Osteoblast (primary cell): ENCODE data around the gene ACTL7B. TPM values are rescaled to one million over a fixed set of nuclear protein-coding genes. Genes with fewer than 3 reads are reported as not detected.

Source experiments
- DNase-seq: peaks from one replicate; pipeline ENCODE4 v3.0.0; 2011; ENCODE audit warnings: low spot score, mixed read lengths; ENCODE audit not compliant: insufficient read length; ENCODE audit errors: missing footprints
- H2AFZ ChIP-seq: 2 replicates; pipeline ENCODE4 v1.6.0; 2011; ENCODE audit warnings: mild to moderate bottlenecking, low read length
- H3K27ac ChIP-seq: 2 replicates; pipeline ENCODE4 v1.5.1; 2011; ENCODE audit warnings: mild to moderate bottlenecking, low read depth, low read length, moderate library complexity
- H3K27me3 ChIP-seq: 2 replicates; pipeline ENCODE4 v1.6.0; 2012; ENCODE audit warnings: mild to moderate bottlenecking, control low read depth, inconsistent platforms, low read length, moderate library complexity; ENCODE audit not compliant: insufficient read depth
- H3K36me3 ChIP-seq: 2 replicates; pipeline ENCODE4 v1.5.1; 2011; ENCODE audit warnings: mild to moderate bottlenecking, low read length, control low read depth, moderate library complexity; ENCODE audit not compliant: insufficient read depth
- H3K4me1 ChIP-seq: 2 replicates; pipeline ENCODE4 v1.5.1; 2011; ENCODE audit warnings: mild to moderate bottlenecking, low read length, control low read depth, moderate library complexity; ENCODE audit not compliant: insufficient read depth
- H3K4me2 ChIP-seq: 2 replicates; pipeline ENCODE4 v1.6.0; 2011; ENCODE audit warnings: mild to moderate bottlenecking, low read length; ENCODE audit not compliant: insufficient read depth
- H3K4me3 ChIP-seq: fragments of 200-600 bp; sonication (generic); 3 replicates; pipeline ENCODE4 v1.5.1; 2012; ENCODE audit warnings: mild to moderate bottlenecking, low read length, inconsistent platforms; ENCODE audit not compliant: insufficient read depth
- H3K79me2 ChIP-seq: 2 replicates; pipeline ENCODE4 v1.6.0; 2012; ENCODE audit warnings: mild to moderate bottlenecking, low read length, control low read depth, inconsistent platforms; ENCODE audit not compliant: insufficient read depth
- H3K9me3 ChIP-seq: 2 replicates; pipeline ENCODE4 v1.5.1; 2011; ENCODE audit warnings: low read depth, low read length, control low read depth
- H4K20me1 ChIP-seq: 2 replicates; pipeline ENCODE4 v1.6.0; 2012; ENCODE audit warnings: mild to moderate bottlenecking, low read length, control low read depth; ENCODE audit not compliant: insufficient read depth
- total RNA-seq: library from RNA; depleted of rRNA; stranded (reverse); fragments of >200 nt; gene quantifications from 2 replicates; pipeline ENCODE4 v1.2.3, GENCODE V29; 2012
- TF ChIP-seq, protein P1 (sequence below): IDR thresholded peaks from 2 replicates; pipeline ENCODE4 v1.5.1; 2011; ENCODE audit warnings: mild to moderate bottlenecking, low read depth, low read length, moderate library complexity; ENCODE audit errors: extremely low read depth

Gene ACTL7B
- total RNA-seq, 1 donor: not detected

DNA sequence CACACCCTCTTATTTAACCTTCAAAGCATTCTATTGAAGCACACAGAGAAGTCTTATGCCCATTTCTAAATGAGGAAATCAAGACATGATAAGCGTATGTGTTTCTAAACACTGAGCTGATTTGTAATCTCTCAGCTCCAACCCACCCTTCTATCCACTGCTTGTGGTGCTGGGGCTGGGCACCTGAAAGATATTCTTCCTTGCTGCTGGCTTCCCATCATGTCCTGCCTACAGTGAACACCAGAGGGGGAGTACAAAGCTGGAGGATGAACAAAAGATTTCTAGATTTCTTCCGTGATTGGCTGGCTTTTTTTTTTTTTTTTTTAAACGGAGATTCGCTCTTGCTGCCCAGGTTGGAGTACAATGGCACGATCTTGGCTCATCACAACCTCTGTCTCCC lies 20.6 kb upstream of the ACTL7B start:
- no peak overlapping the region for H2AFZ ChIP-seq
- no peaks in the 10 kb centered on the region for H3K4me1 ChIP-seq
- H3K4me3 ChIP-seq: no peak overlapping the region
- H3K4me2 ChIP-seq: no peak overlapping the region
- H3K79me2 ChIP-seq: no peaks in the 10 kb centered on the region
- H4K20me1 ChIP-seq: no peaks in the 10 kb centered on the region
- H3K36me3 ChIP-seq: peaks cover 78% of the 10 kb centered on the region
- DNase-seq: no peak
- no peaks in the 10 kb centered on the region for H3K27me3 ChIP-seq
- no peaks in the 10 kb centered on the region for H3K9me3 ChIP-seq
- TF ChIP-seq, protein P1, sequence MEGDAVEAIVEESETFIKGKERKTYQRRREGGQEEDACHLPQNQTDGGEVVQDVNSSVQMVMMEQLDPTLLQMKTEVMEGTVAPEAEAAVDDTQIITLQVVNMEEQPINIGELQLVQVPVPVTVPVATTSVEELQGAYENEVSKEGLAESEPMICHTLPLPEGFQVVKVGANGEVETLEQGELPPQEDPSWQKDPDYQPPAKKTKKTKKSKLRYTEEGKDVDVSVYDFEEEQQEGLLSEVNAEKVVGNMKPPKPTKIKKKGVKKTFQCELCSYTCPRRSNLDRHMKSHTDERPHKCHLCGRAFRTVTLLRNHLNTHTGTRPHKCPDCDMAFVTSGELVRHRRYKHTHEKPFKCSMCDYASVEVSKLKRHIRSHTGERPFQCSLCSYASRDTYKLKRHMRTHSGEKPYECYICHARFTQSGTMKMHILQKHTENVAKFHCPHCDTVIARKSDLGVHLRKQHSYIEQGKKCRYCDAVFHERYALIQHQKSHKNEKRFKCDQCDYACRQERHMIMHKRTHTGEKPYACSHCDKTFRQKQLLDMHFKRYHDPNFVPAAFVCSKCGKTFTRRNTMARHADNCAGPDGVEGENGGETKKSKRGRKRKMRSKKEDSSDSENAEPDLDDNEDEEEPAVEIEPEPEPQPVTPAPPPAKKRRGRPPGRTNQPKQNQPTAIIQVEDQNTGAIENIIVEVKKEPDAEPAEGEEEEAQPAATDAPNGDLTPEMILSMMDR: no peak
- H3K27ac ChIP-seq: no peak overlapping the region

DNA sequence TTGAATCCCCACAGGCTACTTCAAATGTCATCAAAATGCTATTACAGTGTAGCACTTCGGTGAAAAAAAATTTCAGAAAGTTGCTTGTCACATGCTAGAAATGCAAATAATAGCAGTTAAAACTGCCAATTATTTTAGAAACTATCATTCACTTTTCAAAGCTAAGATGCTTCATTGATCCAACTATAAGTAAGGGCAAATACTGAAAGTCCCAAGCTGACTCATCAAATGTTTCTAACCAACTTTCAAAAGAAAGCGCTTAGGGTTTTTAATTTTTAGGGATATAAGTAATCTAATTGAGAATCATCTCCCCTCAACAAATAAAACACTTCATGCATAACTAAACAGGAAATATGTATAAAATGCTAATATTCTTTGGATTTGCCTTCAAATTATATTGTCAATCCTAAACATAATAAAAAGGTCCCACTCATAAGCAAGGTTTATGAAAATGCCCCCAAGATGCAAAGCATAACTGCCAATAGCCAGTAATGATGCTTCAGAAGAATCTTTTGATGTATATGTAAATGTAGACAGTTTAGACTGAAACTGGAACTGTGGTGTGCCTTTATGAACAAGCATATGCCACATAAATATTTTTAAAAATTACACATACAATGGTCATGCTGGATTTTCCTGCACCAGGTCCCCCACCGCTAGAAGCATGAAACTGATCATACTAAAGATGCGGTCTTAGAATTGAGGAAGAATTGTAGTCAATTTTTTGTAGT lies 18.4 kb upstream of the ACTL7B start:
- no peak overlapping the region for H3K4me3 ChIP-seq
- DNase-seq: no peak
- H4K20me1 ChIP-seq: no peaks in the 10 kb centered on the region
- no peak overlapping the region for H3K27ac ChIP-seq
- H3K9me3 ChIP-seq: no peaks in the 10 kb centered on the region
- H3K27me3 ChIP-seq: no peaks in the 10 kb centered on the region
- H3K79me2 ChIP-seq: no peaks in the 10 kb centered on the region
- H3K4me2 ChIP-seq: no peak overlapping the region
- H3K36me3 ChIP-seq: peaks cover 70% of the 10 kb centered on the region
- peaks cover 4% of the 10 kb centered on the region for H3K4me1 ChIP-seq
- no peak overlapping the region for H2AFZ ChIP-seq
- TF ChIP-seq, protein P1: no peak

GRCh38 chr9:108869092-108869725 lies 13.4 kb upstream of the ACTL7B start:
- Histone ChIP-seq H2AFZ (no peak overlapping the region), H3K4me2 (no peak overlapping the region), H4K20me1 (no peaks in the 10 kb centered on the region), H3K4me3 (no peak overlapping the region), H3K9me3 (no peaks in the 10 kb centered on the region), H3K4me1 (peaks cover 7% of the 10 kb centered on the region), H3K36me3 (peaks cover 31% of the 10 kb centered on the region), H3K27me3 (no peaks in the 10 kb centered on the region), H3K27ac (no peak overlapping the region), H3K79me2 (no peaks in the 10 kb centered on the region)
- TF ChIP-seq, protein P1: no peak
- DNase-seq: peak; percentile 72

- H3K79me2 ChIP-seq: no peaks in the 10 kb centered on the region
- no peaks in the 10 kb centered on the region for H3K9me3 ChIP-seq
- no peak overlapping the region for H3K4me2 ChIP-seq
- no peak overlapping the region for H2AFZ ChIP-seq
- peaks cover 20% of the 10 kb centered on the region for H3K36me3 ChIP-seq
- DNase-seq: no peak
- H3K4me3 ChIP-seq: no peak overlapping the region
- peaks cover 7% of the 10 kb centered on the region for H3K4me1 ChIP-seq
- no peak overlapping the region for H3K27ac ChIP-seq
- TF ChIP-seq, protein P1: no peak
- no peaks in the 10 kb centered on the region for H3K27me3 ChIP-seq
- H4K20me1 ChIP-seq: no peaks in the 10 kb centered on the region
Measured at GRCh38 chr9:108867829-108868228, 12.0 kb upstream of the ACTL7B start.
